CD8-positive, alpha-beta memory T cell (primary cell): ENCODE results near the gene ELANE. TPM values are rescaled to one million over a fixed set of nuclear protein-coding genes. Genes with fewer than 3 reads are reported as not detected.

ENCODE experiments used
- CTCF ChIA-PET: fragments of 350-600 bp; sonication (Branson Sonifier 250); formaldehyde crosslinking; loops from one replicate; lab custom pipeline; 2021; ENCODE audit warnings: antibody characterized with exemption; lab: Charles Lee
- POLR2A ChIA-PET: fragments of 350-600 bp; sonication (Branson Sonifier 250); formaldehyde crosslinking; loops from one replicate; lab custom pipeline; 2021; ENCODE audit warnings: antibody characterized with exemption; lab: Charles Lee
- DNase-seq, 5 donors: peaks; one replicate each; pipeline versions ENCODE4 v3.0.0 to v3.0.0-alpha.2; 2020 to 2022; ENCODE audit warnings: mixed read lengths in 1 of 5
- H3K27ac ChIP-seq: one replicate; pipeline ENCODE4 v1.7.0; 2013; ENCODE audit warnings: low read depth, mild to moderate bottlenecking, low read length, moderate library complexity
- H3K27me3 ChIP-seq: 2 replicates; pipeline ENCODE4 v1.7.0; 2013; ENCODE audit warnings: low read length, mild to moderate bottlenecking; ENCODE audit not compliant: insufficient read depth, poor library complexity, severe bottlenecking
- H3K36me3 ChIP-seq: 2 replicates; pipeline ENCODE4 v1.7.0; 2013; ENCODE audit warnings: mild to moderate bottlenecking, low read length, moderate library complexity; ENCODE audit not compliant: insufficient read depth
- H3K4me1 ChIP-seq: 2 replicates; pipeline ENCODE4 v1.7.0; 2013; ENCODE audit warnings: mild to moderate bottlenecking, low read length, moderate library complexity; ENCODE audit not compliant: insufficient read depth
- H3K4me3 ChIP-seq: 2 replicates; pipeline ENCODE4 v1.7.0; 2013; ENCODE audit warnings: mild to moderate bottlenecking, low read length
- H3K9me3 ChIP-seq: 2 replicates; pipeline ENCODE4 v1.7.0; 2013; ENCODE audit warnings: mild to moderate bottlenecking, low read length
- H3K27ac Mint-ChIP-seq, 8 donors: one replicate each; pipeline ENCODE4 v1.8.0; 2020 to 2021; ENCODE audit warnings: mixed read lengths in 8 of 8, mild to moderate bottlenecking in 6 of 8, inconsistent platforms in 3 of 8, moderate library complexity in 3 of 8
- H3K27me3 Mint-ChIP-seq, 2 donors: one replicate each; pipeline ENCODE4 v1.8.0; 2020 to 2021; ENCODE audit warnings: mixed read lengths in 2 of 2, mild to moderate bottlenecking in 1 of 2, moderate library complexity in 1 of 2
- H3K36me3 Mint-ChIP-seq, 3 donors: one replicate each; pipeline ENCODE4 v1.8.0; 2020 to 2021; ENCODE audit warnings: mixed read lengths in 3 of 3, inconsistent platforms in 1 of 3, mild to moderate bottlenecking in 1 of 3
- H3K4me1 Mint-ChIP-seq, 3 donors: one replicate each; pipeline ENCODE4 v1.8.0; 2020 to 2021; ENCODE audit warnings: mixed read lengths in 3 of 3, inconsistent platforms in 1 of 3, mild to moderate bottlenecking in 1 of 3
- H3K4me3 Mint-ChIP-seq, 7 donors: one replicate each; pipeline ENCODE4 v1.8.0; 2020 to 2021; ENCODE audit warnings: mixed read lengths in 7 of 7, mild to moderate bottlenecking in 6 of 7, moderate library complexity in 4 of 7, inconsistent platforms in 2 of 7
- H3K9me3 Mint-ChIP-seq, 5 donors: one replicate each; pipeline ENCODE4 v1.8.0; 2020 to 2022; ENCODE audit warnings: mixed read lengths in 5 of 5, mild to moderate bottlenecking in 3 of 5, moderate library complexity in 2 of 5, inconsistent platforms in 1 of 5
- polyA plus RNA-seq: library from polyadenylated mRNA; unstranded; fragments of 300-500 nt; fragmentation: Illumina TruSeq; gene quantifications from one replicate; pipeline ENCODE4 v1.2.3, GENCODE V29; 2021
- total RNA-seq, 2 experiments: library from RNA; stranded (reverse); gene quantifications; one replicate each; pipeline ENCODE4 v1.2.3, GENCODE V29; 2021

ELANE gene
- total and polyA plus RNA-seq, 3 experiments from 2014 or later = not detected

DNA sequence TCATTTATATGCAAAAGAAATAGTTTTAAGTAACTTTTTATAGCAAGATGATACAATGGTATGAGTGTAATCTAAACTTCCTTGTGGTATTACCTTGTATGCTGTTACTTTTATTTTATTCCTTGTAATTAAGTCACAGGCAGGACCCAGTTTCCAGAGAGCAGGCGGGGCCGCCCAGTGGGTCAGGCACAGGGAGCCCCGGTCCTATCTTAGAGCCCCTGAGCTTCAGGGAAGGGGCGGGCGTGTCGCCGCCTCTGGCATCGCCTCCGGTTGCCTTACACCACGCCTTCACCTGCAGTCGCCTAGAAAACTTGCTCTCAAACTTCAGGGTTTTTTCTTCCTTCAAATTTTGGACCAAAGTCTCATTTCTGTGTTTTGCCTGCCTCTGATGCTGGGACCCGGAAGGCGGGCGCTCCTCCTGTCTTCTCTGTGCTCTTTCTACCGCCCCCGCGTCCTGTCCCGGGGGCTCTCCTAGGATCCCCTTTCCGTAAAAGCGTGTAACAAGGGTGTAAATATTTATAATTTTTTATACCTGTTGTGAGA is 40.5 kb upstream of the ELANE start:
- CTCF ChIA-PET = no interaction called here
- Mint-ChIP-seq H3K36me3 (peaks cover 7 to 64% (median 10%) of the 10 kb centered on the region in 3 donors), H3K4me3 (peak overlapping the region in 1 of 7 donors; percentile 32), H3K27me3 (peaks cover 0 to 8% of the 10 kb centered on the region in 2 donors), H3K9me3 (no peaks in the 10 kb centered on the region), H3K27ac (no peak overlapping the region), H3K4me1 (peaks cover 7 to 9% (median 8%) of the 10 kb centered on the region in 3 donors)
- Histone ChIP-seq H3K36me3 (peaks cover 31% of the 10 kb centered on the region), H3K4me1 (no peaks in the 10 kb centered on the region), H3K9me3 (no peaks in the 10 kb centered on the region), H3K27ac (no peak overlapping the region), H3K27me3 (no peaks in the 10 kb centered on the region), H3K4me3 (no peak overlapping the region)
- no peak for DNase-seq
- POLR2A ChIA-PET = no interaction called here

DNA sequence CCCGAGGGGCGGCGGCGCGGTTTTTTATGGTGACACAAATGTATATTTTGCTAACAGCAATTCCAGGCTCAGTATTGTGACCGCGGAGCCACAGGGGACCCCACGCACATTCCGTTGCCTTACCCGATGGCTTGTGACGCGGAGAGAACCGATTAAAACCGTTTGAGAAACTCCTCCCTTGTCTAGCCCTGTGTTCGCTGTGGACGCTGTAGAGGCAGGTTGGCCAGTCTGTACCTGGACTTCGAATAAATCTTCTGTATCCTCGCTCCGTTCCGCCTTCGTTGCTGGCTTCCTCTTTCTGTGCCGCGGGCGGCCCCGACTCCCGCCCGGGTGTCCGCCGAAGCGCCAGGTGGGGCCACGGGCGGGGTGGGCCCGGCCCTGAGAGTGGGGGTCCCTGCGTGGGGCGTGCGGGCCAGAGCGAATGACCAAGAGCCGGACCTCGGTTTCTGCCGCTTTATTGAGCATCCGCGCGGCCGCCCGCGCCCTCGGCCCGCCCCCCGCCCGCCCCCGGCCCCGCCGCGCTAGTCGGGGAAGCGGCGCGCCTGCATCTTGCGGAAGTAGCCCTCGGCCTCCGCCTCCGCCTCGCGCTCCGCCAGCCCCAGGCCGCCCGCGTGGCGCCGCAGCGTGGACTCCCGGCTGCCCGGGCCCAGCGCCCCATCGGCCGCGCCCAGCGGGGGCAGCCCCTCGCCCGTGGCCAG is 39.9 kb upstream of the ELANE start:
- H3K27me3 ChIP-seq = no peaks in the 10 kb centered on the region
- H3K27ac Mint-ChIP-seq = no peak overlapping the region
- no peak overlapping the region for H3K4me3 ChIP-seq
- H3K9me3 Mint-ChIP-seq = no peaks in the 10 kb centered on the region
- H3K4me1 ChIP-seq = no peaks in the 10 kb centered on the region
- H3K27me3 Mint-ChIP-seq = peaks cover 0 to 8% of the 10 kb centered on the region in 2 donors
- ChIA-PET POLR2A (no interaction called here), CTCF (no interaction called here)
- H3K36me3 Mint-ChIP-seq = peaks cover 7 to 57% (median 11%) of the 10 kb centered on the region in 3 donors
- no peak overlapping the region for H3K27ac ChIP-seq
- no peak for DNase-seq
- peak overlapping the region in 1 of 7 donors; percentile 32 for H3K4me3 Mint-ChIP-seq
- peaks cover 25% of the 10 kb centered on the region for H3K36me3 ChIP-seq
- H3K4me1 Mint-ChIP-seq = peaks cover 7 to 8% (median 7%) of the 10 kb centered on the region in 3 donors
- H3K9me3 ChIP-seq = no peaks in the 10 kb centered on the region

DNA sequence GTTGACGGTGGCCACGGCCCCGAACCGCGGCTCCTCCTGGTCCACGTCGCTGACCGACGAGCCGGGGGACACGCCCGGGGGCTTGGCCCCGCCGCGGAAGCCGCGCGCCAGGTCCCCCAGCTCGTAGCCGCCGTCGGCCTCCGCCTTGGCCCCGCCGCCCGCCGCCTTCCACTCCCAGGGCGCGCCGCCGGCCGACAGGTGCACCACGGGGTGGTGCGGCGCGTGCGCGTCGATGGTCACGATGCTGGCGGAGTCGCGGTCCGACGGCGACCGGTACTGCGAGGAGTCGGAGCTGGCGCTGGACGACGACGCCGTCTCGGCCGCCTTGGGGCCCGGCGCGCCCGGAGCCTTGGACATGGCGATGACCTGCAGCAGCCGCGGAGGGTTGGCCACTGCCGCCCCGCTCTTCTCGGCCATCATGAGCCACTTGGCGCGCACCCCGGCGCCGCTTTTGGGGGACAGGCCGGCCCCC is 39.3 kb upstream of the ELANE start:
- ChIA-PET CTCF (no interaction called here), POLR2A (interaction anchor here (0.7 kb wide), 1 partner anchor 632 kb away, joined by 4 read pairs; no protein-coding TSS in a partner anchor)
- Histone ChIP-seq H3K9me3 (no peaks in the 10 kb centered on the region), H3K36me3 (peaks cover 19% of the 10 kb centered on the region), H3K4me3 (no peak overlapping the region), H3K27me3 (no peaks in the 10 kb centered on the region), H3K4me1 (no peaks in the 10 kb centered on the region), H3K27ac (no peak overlapping the region)
- Mint-ChIP-seq H3K36me3 (peaks cover 3 to 52% (median 5%) of the 10 kb centered on the region in 3 donors), H3K4me3 (no peak overlapping the region), H3K9me3 (no peaks in the 10 kb centered on the region), H3K4me1 (peaks cover 1 to 2% (median 1%) of the 10 kb centered on the region in 3 donors), H3K27me3 (peaks cover 0 to 2% of the 10 kb centered on the region in 2 donors), H3K27ac (no peak overlapping the region)
- DNase-seq = no peak

DNA sequence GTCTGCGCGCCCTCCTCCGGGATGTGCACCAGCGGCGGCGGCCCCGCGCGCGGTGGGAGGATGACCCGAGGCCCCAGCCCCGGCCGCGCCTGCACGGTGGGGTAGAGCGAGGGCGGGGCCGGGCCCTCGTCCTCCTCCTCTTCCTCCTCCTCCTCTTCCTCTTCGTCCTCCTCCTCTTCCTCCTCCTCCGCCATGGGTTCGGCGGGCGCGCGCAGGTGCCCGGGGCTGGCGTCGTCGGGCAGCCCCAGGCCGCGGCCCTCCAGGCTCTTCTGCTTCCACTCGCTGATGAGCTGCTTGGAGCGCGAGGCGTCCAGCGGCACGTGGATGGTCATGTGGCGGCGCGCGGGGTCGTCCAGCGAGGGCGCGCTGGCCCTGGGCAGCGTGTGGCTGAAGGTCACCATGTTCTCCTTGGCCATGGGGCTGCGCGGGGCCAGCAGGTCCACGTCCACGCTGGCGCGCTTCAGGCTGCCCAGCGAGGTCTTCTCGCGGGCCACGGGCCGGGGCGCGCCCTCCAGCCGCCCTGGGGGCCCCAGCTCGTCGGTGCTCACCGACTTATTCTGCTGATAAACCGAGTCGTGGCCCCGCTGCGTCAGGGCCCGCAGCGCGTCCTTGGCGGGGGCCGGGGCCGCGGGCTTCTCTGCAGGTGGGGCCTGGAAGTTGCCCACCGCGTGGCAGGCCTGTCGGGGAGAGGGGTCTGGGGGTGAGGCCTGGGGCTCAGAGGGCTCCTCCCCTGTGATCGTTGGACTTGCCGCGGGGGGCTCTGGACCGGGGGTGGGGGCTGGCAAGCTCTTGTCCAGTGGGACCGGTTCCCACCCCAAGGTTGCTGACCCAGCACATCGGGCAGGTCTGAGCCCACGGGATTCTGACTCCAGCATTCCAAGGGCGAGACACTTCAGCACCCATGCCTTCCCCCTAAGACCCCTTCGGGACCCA is 38.6 kb upstream of the ELANE start:
- H3K4me3 Mint-ChIP-seq = no peak overlapping the region
- H3K27me3 Mint-ChIP-seq = no peaks in the 10 kb centered on the region
- ChIA-PET POLR2A (interaction anchor here (0.7 kb wide), 1 partner anchor 631 kb away, joined by 4 read pairs; no protein-coding TSS in a partner anchor), CTCF (no interaction called here)
- peak overlapping the region in 2 of 8 donors; percentile 17 to 27 for H3K27ac Mint-ChIP-seq
- H3K9me3 Mint-ChIP-seq = no peaks in the 10 kb centered on the region
- Histone ChIP-seq H3K27ac (no peak overlapping the region), H3K27me3 (no peaks in the 10 kb centered on the region), H3K36me3 (peaks cover 15% of the 10 kb centered on the region), H3K4me3 (no peak overlapping the region), H3K4me1 (no peaks in the 10 kb centered on the region), H3K9me3 (no peaks in the 10 kb centered on the region)
- H3K36me3 Mint-ChIP-seq = peaks cover 3 to 47% (median 4%) of the 10 kb centered on the region in 3 donors
- no peaks in the 10 kb centered on the region for H3K4me1 Mint-ChIP-seq
- DNase-seq = no peak

DNA sequence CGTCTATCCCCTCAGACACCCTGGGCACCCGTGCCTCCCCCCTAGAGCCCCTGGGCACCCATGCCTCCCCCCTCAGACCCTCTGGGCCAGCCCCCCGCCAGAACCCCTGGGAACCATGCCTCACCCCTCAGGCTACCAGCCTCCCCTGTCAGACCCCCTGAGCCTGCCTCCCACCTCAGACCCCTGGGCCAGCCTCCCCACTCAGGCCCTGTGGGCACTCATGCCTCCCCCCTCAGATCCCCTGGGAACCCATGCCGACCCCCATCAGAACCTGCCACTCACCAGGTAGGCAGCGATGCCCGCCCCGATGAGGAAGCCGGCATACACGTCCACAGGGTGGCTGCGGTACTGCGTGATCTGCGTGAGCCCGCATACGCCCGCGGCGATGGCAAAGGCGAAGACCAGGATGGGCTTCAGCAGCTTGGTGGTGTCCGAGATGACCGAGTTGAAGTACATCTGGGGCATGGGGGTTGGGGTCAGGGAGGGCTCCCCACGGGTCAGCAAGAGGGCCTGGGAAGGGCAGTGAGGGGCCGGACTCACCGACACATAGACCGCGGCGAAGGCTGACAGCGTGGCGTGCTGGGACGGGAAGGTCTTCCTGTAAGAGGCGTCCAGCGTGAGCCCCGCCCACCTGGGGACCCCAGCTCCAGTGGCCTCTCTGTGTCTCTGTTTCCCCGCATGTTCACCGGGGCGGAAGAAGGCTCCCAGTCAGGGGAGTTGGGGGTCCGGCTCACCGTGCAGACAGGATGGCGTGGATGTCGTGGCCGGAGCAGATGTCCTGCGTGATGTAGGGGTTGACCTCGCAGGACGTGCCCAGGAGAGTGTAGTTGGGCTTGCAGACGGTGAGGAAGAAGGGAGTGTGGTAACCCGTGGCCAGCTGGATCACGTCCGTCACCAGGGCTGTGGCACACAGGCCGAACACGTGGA is 37.7 kb upstream of the ELANE start:
- Histone ChIP-seq H3K4me3 (no peak overlapping the region), H3K27me3 (no peaks in the 10 kb centered on the region), H3K4me1 (no peaks in the 10 kb centered on the region), H3K36me3 (peaks cover 15% of the 10 kb centered on the region), H3K9me3 (no peaks in the 10 kb centered on the region), H3K27ac (no peak overlapping the region)
- Mint-ChIP-seq H3K27ac (peak overlapping the region in 4 of 8 donors; percentile 27 to 72 (median 44)), H3K4me3 (peak overlapping the region in 2 of 7 donors; percentile 23 to 31), H3K4me1 (no peaks in the 10 kb centered on the region), H3K36me3 (peaks cover 3 to 41% (median 4%) of the 10 kb centered on the region in 3 donors), H3K9me3 (no peaks in the 10 kb centered on the region), H3K27me3 (no peaks in the 10 kb centered on the region)
- no peak for DNase-seq
- ChIA-PET POLR2A (no interaction called here), CTCF (no interaction called here)

DNA sequence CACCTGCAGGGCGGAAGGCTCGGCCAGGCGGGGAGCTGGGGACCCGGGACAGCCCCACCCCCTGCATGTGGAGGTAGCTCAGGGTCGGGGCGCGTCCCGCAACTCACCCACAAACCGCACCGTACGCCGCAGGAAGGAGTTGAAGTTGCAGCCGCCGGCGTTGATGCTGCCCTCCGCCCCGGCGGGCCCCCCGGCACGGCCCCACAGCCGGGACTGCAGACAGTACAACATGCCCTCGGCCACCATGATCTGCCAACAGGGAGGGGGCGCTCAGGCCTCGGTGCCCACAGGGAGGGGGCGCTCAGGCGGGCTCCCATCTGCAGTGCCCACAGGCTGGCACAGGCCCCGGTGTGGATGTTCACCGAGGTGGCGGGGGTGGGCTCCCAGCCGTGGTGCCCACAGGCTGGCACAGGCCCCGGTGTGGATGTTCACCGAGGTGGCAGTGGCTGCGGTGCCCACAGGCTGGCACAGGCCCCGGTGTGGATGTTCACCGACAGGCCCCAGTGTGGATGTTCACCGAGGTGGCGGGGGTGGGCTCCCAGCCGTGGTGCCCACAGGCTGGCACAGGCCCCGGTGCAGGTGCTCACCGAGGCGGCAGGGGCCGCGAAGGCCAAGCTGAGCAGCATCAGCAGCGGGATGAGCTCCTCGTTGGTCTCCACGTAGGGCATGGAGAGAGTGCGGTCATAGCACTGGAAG is 36.9 kb upstream of the ELANE start:
- ChIA-PET CTCF (no interaction called here), POLR2A (no interaction called here)
- no peaks in the 10 kb centered on the region for H3K4me1 Mint-ChIP-seq
- H3K36me3 Mint-ChIP-seq = peaks cover 0 to 33% (median 4%) of the 10 kb centered on the region in 3 donors
- no peak overlapping the region for H3K27ac ChIP-seq
- H3K9me3 Mint-ChIP-seq = no peaks in the 10 kb centered on the region
- DNase-seq = no peak
- peak overlapping the region in 1 of 7 donors; percentile 54 for H3K4me3 Mint-ChIP-seq
- H3K36me3 ChIP-seq = peaks cover 7% of the 10 kb centered on the region
- peaks cover 0 to 2% of the 10 kb centered on the region in 2 donors for H3K27me3 Mint-ChIP-seq
- no peaks in the 10 kb centered on the region for H3K4me1 ChIP-seq
- H3K9me3 ChIP-seq = no peaks in the 10 kb centered on the region
- no peaks in the 10 kb centered on the region for H3K27me3 ChIP-seq
- no peak overlapping the region for H3K4me3 ChIP-seq
- H3K27ac Mint-ChIP-seq = peak overlapping the region in 2 of 8 donors; percentile 60 to 72
